ENCODE results near the gene SPOCK1. TPM values are rescaled to one million over a fixed set of nuclear protein-coding genes. Genes with fewer than 3 reads are reported as not detected.
"Not testable (repeated sequence)": the region's sequence is repeated elsewhere in the genome, so short reads cannot be mapped to it uniquely, and the experiment has no call there.

Gene SPOCK1
- total RNA-seq, 1 experiment from 2014 or later = 23.4 TPM

- DNase-seq (ENCODE audit: low read depth, low spot score) = no peak
- in situ Hi-C loops (cut with HindIII; ENCODE audit: low pct_unique_long_range_greater_than_20kb, low sequenced_read_pairs) = no loop called here
These were observed 250.6 kb downstream of the SPOCK1 start for GRCh38 chr5:137248527-137248926.

GRCh38 chr5:137245438-137245837 is 253.7 kb downstream of the SPOCK1 start:
- DNase-seq (ENCODE audit: low read depth, low spot score) = no peak
- in situ Hi-C loops (cut with HindIII; ENCODE audit: low pct_unique_long_range_greater_than_20kb, low sequenced_read_pairs) = no loop called here

GRCh38 chr5:137240285-137240684 is 258.8 kb downstream of the SPOCK1 start:
- DNase-seq (ENCODE audit: low read depth, low spot score) = no peak
- in situ Hi-C loops (cut with HindIII; ENCODE audit: low pct_unique_long_range_greater_than_20kb, low sequenced_read_pairs) = no loop called here

GRCh38 chr5:137236849-137237507 is 262.1 kb downstream of the SPOCK1 start:
- in situ Hi-C loops (cut with HindIII; ENCODE audit: low pct_unique_long_range_greater_than_20kb, low sequenced_read_pairs) = no loop called here
- no peak for DNase-seq (ENCODE audit: low read depth, low spot score)

DNA sequence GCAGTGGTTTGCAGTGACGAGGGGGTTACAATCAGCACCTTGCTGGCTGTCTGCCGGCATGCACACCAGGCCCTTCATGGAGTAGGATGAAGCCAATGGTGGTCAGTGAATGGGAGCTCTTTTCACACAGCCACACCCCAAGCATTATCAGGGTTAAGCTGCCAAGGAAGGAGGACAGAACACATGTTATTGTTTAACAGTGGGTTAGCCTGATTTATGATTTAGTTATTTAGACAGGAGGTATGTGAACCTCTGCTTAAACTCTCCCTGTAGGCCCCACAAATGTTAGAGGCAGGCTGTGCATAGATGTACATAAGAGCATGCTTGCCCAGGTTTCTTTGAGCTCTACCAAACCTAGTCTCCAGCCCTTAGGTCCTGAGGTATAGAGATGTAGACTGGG is 262.9 kb downstream of the SPOCK1 start:
- in situ Hi-C loops (cut with HindIII; ENCODE audit: low pct_unique_long_range_greater_than_20kb, low sequenced_read_pairs) = no loop called here
- DNase-seq (ENCODE audit: low read depth, low spot score) = no peak

- in situ Hi-C loops (cut with HindIII; ENCODE audit: low pct_unique_long_range_greater_than_20kb, low sequenced_read_pairs) = no loop called here
- no peak for DNase-seq (ENCODE audit: low read depth, low spot score)
These were observed 263.9 kb downstream of the SPOCK1 start for GRCh38 chr5:137234973-137235943.

DNA sequence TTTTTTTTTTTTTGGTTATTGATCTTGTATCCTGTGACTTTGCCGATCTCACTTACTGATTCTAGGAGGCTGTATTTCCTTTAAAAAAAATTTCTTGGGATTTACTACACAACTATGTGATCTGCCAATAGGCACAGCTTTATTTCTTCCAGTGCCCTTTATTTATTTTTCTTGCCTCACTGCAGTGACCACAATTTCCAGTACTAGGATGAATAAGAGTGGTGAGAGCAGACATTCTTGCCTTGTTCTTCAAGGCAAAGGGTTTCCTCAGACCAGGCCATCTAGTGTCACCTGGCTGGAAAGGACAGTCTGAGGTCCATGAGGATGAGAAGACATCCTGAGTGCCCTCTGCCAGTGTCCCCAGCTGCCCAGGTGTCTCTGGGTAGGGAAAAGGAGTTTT is 265.4 kb downstream of the SPOCK1 start:
- DNase-seq (ENCODE audit: low read depth, low spot score) = no peak
- in situ Hi-C loops (cut with HindIII; ENCODE audit: low pct_unique_long_range_greater_than_20kb, low sequenced_read_pairs) = no loop called here

- in situ Hi-C loops (cut with HindIII; ENCODE audit: low pct_unique_long_range_greater_than_20kb, low sequenced_read_pairs); DNase-seq (ENCODE audit: low read depth, low spot score): not testable (repeated sequence)
These were observed 265.8 kb downstream of the SPOCK1 start for GRCh38 chr5:137233304-137233703.

GRCh38 chr5:137231540-137231939 is 267.6 kb downstream of the SPOCK1 start:
- DNase-seq (ENCODE audit: low read depth, low spot score) = no peak
- in situ Hi-C loops (cut with HindIII; ENCODE audit: low pct_unique_long_range_greater_than_20kb, low sequenced_read_pairs) = no loop called here

DNA sequence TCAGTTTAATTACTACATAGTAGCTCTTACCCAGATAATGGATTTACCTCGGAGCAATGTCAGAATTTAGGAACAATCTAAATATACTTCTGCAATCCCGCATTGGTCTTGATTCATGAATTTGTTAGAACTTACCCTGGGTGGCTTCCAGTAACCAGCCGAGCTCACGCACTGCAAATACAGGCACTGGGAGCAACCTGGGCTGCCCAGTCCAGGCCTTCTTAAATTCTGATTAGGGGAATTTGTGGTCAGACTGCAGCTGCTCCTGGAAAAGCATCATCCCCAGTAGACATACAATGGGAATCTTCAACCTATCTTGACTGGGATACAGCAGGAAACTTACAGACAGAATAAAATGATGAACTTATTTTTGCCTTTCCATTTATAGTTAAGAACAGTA is 270.3 kb downstream of the SPOCK1 start:
- DNase-seq (ENCODE audit: low read depth, low spot score) = no peak
- in situ Hi-C loops (cut with HindIII; ENCODE audit: low pct_unique_long_range_greater_than_20kb, low sequenced_read_pairs) = no loop called here

GRCh38 chr5:137226081-137226480 is 273.0 kb downstream of the SPOCK1 start:
- DNase-seq (ENCODE audit: low read depth, low spot score) = no peak
- in situ Hi-C loops (cut with HindIII; ENCODE audit: low pct_unique_long_range_greater_than_20kb, low sequenced_read_pairs) = no loop called here

GRCh38 chr5:137223324-137224295 is 275.5 kb downstream of the SPOCK1 start:
- DNase-seq (ENCODE audit: low read depth, low spot score) = no peak
- in situ Hi-C loops (cut with HindIII; ENCODE audit: low pct_unique_long_range_greater_than_20kb, low sequenced_read_pairs) = no loop called here

DNA sequence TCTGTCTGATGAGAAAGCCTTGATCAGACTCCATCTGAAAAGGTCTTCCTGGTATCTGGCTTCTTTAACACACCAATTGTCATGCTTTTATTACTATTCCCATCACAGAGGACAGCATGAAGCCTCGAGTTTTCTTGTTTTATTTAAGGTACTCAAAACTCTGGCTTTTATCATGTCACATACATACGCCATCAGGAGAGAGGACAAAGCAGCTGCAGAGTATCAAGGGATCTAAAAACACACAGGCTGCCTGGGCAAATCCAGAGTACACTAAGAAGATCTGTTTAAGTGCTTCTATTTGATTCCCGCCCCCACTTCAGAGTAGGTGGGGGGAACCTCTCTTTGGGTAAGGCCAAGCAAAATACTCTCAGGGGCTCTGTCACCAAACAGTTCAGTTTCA is 277.2 kb downstream of the SPOCK1 start:
- in situ Hi-C loops (cut with HindIII; ENCODE audit: low pct_unique_long_range_greater_than_20kb, low sequenced_read_pairs) = no loop called here
- no peak for DNase-seq (ENCODE audit: low read depth, low spot score)

GRCh38 chr5:137220523-137220927 is 278.6 kb downstream of the SPOCK1 start:
- DNase-seq (ENCODE audit: low read depth, low spot score) = peak; percentile 90
- in situ Hi-C loops (cut with HindIII; ENCODE audit: low pct_unique_long_range_greater_than_20kb, low sequenced_read_pairs) = no loop called here

DNA sequence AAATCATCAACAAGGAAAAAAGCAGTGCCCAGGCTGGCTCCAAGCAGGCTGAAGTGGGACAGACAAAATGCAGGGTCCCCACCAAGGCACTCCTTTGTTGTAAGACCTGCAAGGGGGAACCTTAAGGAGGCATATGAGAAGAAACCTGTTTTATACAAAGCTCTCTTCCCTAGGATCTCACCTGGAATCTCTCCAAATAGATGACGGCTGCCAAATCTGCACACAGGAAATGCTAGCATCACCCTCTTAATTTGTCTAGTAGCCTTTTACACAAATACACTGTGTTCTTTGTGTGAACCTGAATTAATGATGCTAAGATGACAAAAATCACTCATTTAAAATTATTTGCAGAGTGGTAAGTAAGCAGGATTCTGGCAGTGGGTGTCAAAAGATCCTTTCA is 280.2 kb downstream of the SPOCK1 start:
- DNase-seq (ENCODE audit: low read depth, low spot score) = no peak
- in situ Hi-C loops (cut with HindIII; ENCODE audit: low pct_unique_long_range_greater_than_20kb, low sequenced_read_pairs) = no loop called here

- DNase-seq (ENCODE audit: low read depth, low spot score) = no peak
- in situ Hi-C loops (cut with HindIII; ENCODE audit: low pct_unique_long_range_greater_than_20kb, low sequenced_read_pairs) = no loop called here
These were observed 280.7 kb downstream of the SPOCK1 start for GRCh38 chr5:137218471-137218870.

DNA sequence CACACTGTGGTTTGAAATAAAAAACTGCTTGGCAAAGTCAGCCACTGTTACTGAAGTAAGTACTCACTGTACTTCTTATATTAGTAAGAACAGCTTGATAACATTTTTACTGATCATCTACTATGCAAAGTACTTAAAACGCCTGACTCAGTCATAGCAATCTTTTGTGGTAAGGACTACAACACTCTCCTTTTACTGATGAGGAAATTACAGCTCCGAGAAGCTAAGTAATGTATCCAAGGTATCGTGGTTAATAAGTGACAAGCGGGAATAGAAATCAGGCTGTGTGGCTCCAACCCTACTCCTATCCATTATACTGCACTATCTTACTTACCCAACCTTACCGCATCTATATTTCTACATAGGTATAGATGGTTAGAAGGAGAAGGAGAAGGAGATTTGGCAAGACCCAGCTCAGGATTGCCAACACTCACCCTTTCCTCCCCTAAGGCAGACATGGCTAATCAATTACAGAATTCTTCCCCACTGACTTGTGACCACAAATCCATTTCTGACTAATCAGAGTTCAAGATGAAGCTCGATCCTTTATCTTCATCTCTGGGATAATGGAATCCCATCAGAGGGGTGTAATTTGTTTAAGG is 281.4 kb downstream of the SPOCK1 start:
- in situ Hi-C loops (cut with HindIII; ENCODE audit: low pct_unique_long_range_greater_than_20kb, low sequenced_read_pairs) = no loop called here
- peak; percentile 11 for DNase-seq (ENCODE audit: low read depth, low spot score)

All from SK-MEL-5 (cell line).